Fibroblast of lung (primary cell): Measurements from ENCODE around the gene PLPP1. TPM values are rescaled to one million over a fixed set of nuclear protein-coding genes. Genes with fewer than 3 reads are reported as not detected.

Experiments used
- DNase-seq, 2 donors: peaks; one replicate each; pipeline versions ENCODE4 v3.0.0 to v3.0.0-alpha.2; 2010; ENCODE audit warnings: low read depth in 2 of 2
- H2AFZ ChIP-seq: 2 replicates; pipeline ENCODE4 v1.5.1; 2012; ENCODE audit warnings: low read length, control low read depth, inconsistent platforms
- H3K27ac ChIP-seq: 2 replicates; pipeline ENCODE4 v1.5.1; 2011; ENCODE audit warnings: low read length, control low read depth; ENCODE audit not compliant: insufficient read depth
- H3K27me3 ChIP-seq: 2 replicates; pipeline ENCODE4 v1.5.1; 2011; ENCODE audit warnings: mild to moderate bottlenecking, low read length; ENCODE audit not compliant: control insufficient read depth, insufficient read depth
- H3K36me3 ChIP-seq: 2 replicates; pipeline ENCODE4 v1.5.1; 2011; ENCODE audit warnings: low read length; ENCODE audit not compliant: control insufficient read depth, insufficient read depth
- H3K4me1 ChIP-seq: 2 replicates; pipeline ENCODE4 v1.5.1; 2011; ENCODE audit warnings: low read length; ENCODE audit not compliant: control insufficient read depth, insufficient read depth; ENCODE audit errors: extremely low read depth
- H3K4me2 ChIP-seq: 2 replicates; pipeline ENCODE4 v1.5.1; 2011; ENCODE audit warnings: low read length, control low read depth; ENCODE audit not compliant: insufficient read depth; ENCODE audit errors: extremely low read depth
- H3K4me3 ChIP-seq, 4 experiments: fragments of 200-600 bp in 1 of 4; sonication (generic) in 1 of 4; replicated peaks in 1 of 4; 2 replicates each; pipeline ENCODE4 v1.5.1; 2011 to 2016; ENCODE audit warnings: low read length in 4 of 4, low read depth in 3 of 4, mild to moderate bottlenecking in 3 of 4, control low read depth in 2 of 4, inconsistent platforms in 1 of 4, mixed read lengths in 1 of 4; ENCODE audit not compliant: insufficient read depth in 1 of 4; ENCODE audit errors: control extremely low read depth in 1 of 4
- H3K79me2 ChIP-seq: 2 replicates; pipeline ENCODE4 v1.5.1; 2012; ENCODE audit warnings: mild to moderate bottlenecking, low read length, inconsistent platforms; ENCODE audit not compliant: control insufficient read depth, insufficient read depth
- H3K9ac ChIP-seq: 2 replicates; pipeline ENCODE4 v1.5.1; 2011; ENCODE audit warnings: mild to moderate bottlenecking, low read length, control low read depth; ENCODE audit not compliant: insufficient read depth
- H3K9me3 ChIP-seq: 2 replicates; pipeline ENCODE4 v1.5.1; 2012; ENCODE audit warnings: low read depth, low read length; ENCODE audit not compliant: control insufficient read depth, insufficient read depth
- H4K20me1 ChIP-seq: 2 replicates; pipeline ENCODE4 v1.5.1; 2011; ENCODE audit warnings: low read length; ENCODE audit not compliant: control insufficient read depth, insufficient read depth; ENCODE audit errors: extremely low read depth
- EZH2 ChIP-seq: IDR thresholded peaks from 2 replicates; pipeline ENCODE4 v1.5.1; 2012; ENCODE audit warnings: low read length, control low read depth, mild to moderate bottlenecking; ENCODE audit errors: missing control alignments
- polyA plus RNA-seq, 2 donors: library from polyadenylated mRNA; depleted of rRNA in 1 of 2; stranded (reverse) in 1 of 2; unstranded in 1 of 2; fragments of >200 nt; gene quantifications; 2 replicates each; pipeline ENCODE4 v1.2.1, GENCODE V29; 2011 to 2012; ENCODE audit warnings: missing spikeins in 1 of 2
- total RNA-seq: library from RNA; depleted of rRNA; stranded (reverse); fragments of >200 nt; gene quantifications from 2 replicates; pipeline ENCODE4 v1.2.1, GENCODE V29; 2014
- TF ChIP-seq, protein P1 (sequence below), 2 donors: IDR thresholded peaks in 1 of 2; conservative IDR thresholded peaks in 1 of 2; 1 replicate in 1 of 2; 2 replicates in 1 of 2; pipeline ENCODE4 v1.5.1; 2011 to 2012; ENCODE audit warnings: low read length in 2 of 2, control low read depth in 1 of 2, inconsistent platforms in 1 of 2, low read depth in 1 of 2, mild to moderate bottlenecking in 1 of 2

The PLPP1 gene
- total and polyA plus RNA-seq, 2 donors (not counting 1 experiment from before 2014, with no cell fraction given), result 73.5 to 76.8 TPM

GRCh38 chr5:55572020-55572419 lies 37.3 kb upstream of the PLPP1 start:
- TF ChIP-seq, protein P1, sequence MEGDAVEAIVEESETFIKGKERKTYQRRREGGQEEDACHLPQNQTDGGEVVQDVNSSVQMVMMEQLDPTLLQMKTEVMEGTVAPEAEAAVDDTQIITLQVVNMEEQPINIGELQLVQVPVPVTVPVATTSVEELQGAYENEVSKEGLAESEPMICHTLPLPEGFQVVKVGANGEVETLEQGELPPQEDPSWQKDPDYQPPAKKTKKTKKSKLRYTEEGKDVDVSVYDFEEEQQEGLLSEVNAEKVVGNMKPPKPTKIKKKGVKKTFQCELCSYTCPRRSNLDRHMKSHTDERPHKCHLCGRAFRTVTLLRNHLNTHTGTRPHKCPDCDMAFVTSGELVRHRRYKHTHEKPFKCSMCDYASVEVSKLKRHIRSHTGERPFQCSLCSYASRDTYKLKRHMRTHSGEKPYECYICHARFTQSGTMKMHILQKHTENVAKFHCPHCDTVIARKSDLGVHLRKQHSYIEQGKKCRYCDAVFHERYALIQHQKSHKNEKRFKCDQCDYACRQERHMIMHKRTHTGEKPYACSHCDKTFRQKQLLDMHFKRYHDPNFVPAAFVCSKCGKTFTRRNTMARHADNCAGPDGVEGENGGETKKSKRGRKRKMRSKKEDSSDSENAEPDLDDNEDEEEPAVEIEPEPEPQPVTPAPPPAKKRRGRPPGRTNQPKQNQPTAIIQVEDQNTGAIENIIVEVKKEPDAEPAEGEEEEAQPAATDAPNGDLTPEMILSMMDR (conservative IDR thresholded peaks at IDR 0.05 in 1 of 2, IDR thresholded peaks at IDR 0.05 in 1 of 2; ENCODE audit: low read depth in 1 of 2, low read length in 2 of 2), result no peak
- no peak for TF ChIP-seq EZH2
- no peaks in the 10 kb centered on the region for H4K20me1 ChIP-seq
- no peak overlapping the region for H3K9ac ChIP-seq
- H3K27ac ChIP-seq, result no peak overlapping the region
- no peak overlapping the region for H3K4me2 ChIP-seq
- no peaks in the 10 kb centered on the region for H3K36me3 ChIP-seq
- no peak overlapping the region for H3K4me3 ChIP-seq
- no peak for DNase-seq
- no peaks in the 10 kb centered on the region for H3K27me3 ChIP-seq
- no peak overlapping the region for H2AFZ ChIP-seq
- H3K9me3 ChIP-seq, result no peaks in the 10 kb centered on the region
- H3K4me1 ChIP-seq, result no peaks in the 10 kb centered on the region
- H3K79me2 ChIP-seq, result no peaks in the 10 kb centered on the region

GRCh38 chr5:55570570-55570969 lies 35.8 kb upstream of the PLPP1 start:
- no peak for TF ChIP-seq EZH2
- TF ChIP-seq, protein P1 (conservative IDR thresholded peaks at IDR 0.05 in 1 of 2, IDR thresholded peaks at IDR 0.05 in 1 of 2; ENCODE audit: low read depth in 1 of 2, low read length in 2 of 2), result no peak
- no peaks in the 10 kb centered on the region for H3K27me3 ChIP-seq
- no peaks in the 10 kb centered on the region for H3K79me2 ChIP-seq
- H2AFZ ChIP-seq, result no peak overlapping the region
- H3K27ac ChIP-seq, result no peak overlapping the region
- no peak overlapping the region for H3K4me3 ChIP-seq
- H3K4me2 ChIP-seq, result no peak overlapping the region
- no peaks in the 10 kb centered on the region for H3K36me3 ChIP-seq
- no peaks in the 10 kb centered on the region for H3K4me1 ChIP-seq
- H3K9me3 ChIP-seq, result no peaks in the 10 kb centered on the region
- DNase-seq, result no peak
- no peak overlapping the region for H3K9ac ChIP-seq
- no peaks in the 10 kb centered on the region for H4K20me1 ChIP-seq

- Histone ChIP-seq H3K4me2 (no peak overlapping the region), H3K4me3 (no peak overlapping the region), H3K36me3 (no peaks in the 10 kb centered on the region), H3K9ac (no peak overlapping the region), H3K9me3 (no peaks in the 10 kb centered on the region), H2AFZ (no peak overlapping the region), H4K20me1 (no peaks in the 10 kb centered on the region), H3K79me2 (no peaks in the 10 kb centered on the region), H3K27ac (no peak overlapping the region), H3K4me1 (no peaks in the 10 kb centered on the region), H3K27me3 (no peaks in the 10 kb centered on the region)
- DNase-seq, result peak in 1 of 2 donors; percentile 90
- TF ChIP-seq EZH2, result no peak
- TF ChIP-seq, protein P1 (conservative IDR thresholded peaks at IDR 0.05 in 1 of 2, IDR thresholded peaks at IDR 0.05 in 1 of 2; ENCODE audit: low read depth in 1 of 2, low read length in 2 of 2), result no peak
Measured at GRCh38 chr5:55570026-55570425, 35.3 kb upstream of the PLPP1 start.
